Ramos (cell line): ENCODE data around the gene TEX11.
"Not testable (repeated sequence)": the region's sequence is repeated elsewhere in the genome, so short reads cannot be mapped to it uniquely, and the experiment has no call there.

Source experiments
- in situ Hi-C: fragments of 300-500 bp; cut with MboI; formaldehyde crosslinking; loops from one replicate; pipeline ENCODE4 v1.14.3; 2022; ENCODE audit warnings: low sequenced_read_pairs; ENCODE audit not compliant: unreplicated experiment

The TEX11 gene

DNA sequence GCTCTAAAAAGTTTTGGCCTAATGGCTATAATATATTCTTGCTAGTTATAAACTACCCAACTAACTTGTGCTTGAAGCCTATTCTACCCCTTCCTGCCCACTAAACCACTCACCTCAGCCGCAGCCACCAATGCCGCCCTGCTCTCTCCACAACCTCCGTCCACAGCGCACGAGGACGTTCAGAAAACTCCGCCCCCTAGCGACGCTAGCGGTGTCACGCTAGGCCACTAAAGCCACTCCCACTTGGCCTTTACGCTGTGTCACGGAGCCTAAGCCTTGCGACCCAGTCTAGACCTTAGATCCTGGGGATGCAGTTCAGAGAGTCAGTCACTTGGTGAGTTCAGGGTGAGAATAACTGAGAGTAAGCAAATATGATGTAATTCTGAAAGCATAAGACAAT, at the start of gene TEX11:
TEX11 (minus strand) TSS at position 171 of the 400 bp plus-strand sequence. CDS start 922 bp downstream, outside the sequence.
- in situ Hi-C loops = no loop called here

DNA sequence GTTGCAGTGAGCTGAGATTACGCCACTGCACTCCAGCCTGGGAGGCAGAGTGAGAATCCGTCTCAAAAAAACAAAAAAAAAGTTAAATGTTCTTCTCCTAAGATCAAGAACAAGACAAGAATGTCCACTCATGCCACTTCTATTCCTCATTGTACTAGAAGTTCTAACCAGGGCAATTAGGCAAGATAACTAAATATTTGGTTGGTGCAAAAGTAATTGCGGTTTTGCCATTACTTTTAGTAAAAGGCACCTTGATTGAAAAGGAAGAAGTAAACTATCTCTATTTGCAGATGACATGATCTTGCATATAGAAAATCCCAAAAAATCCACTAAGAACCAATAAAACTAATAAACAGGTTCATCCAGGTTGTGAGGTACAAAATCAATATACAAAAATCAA, 46.4 kb upstream of the TEX11 start:
- in situ Hi-C loops = no loop called here

DNA sequence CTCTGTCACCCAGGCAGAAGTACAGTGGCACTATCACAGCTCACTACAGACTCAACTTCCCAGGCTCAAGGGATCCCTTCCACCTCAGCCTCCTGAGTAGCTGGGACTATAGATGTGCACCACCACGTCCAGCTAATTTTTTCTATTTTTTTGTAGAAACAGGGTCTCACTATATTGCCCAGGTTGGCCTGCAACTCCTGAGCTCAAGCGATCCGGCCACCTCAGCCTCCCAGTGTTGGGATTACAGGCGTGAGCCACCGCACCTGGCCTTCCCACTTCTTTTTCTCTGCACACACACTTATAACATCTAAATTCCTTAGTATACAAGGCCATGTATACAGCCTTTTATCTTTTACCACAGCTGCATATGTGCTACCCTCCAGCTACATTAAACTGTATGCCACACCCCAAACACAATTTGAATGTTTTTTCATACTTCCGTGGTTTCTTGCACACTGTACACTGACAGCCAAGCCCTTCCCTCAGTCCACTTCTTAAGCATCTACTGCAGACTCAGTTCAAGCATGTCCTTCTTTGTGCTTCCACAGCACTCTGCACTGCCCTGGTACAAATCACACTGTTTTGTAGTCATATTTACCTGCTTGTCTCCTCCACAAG, 15.9 kb upstream of the TEX11 start:
- in situ Hi-C loops = no loop called here

DNA sequence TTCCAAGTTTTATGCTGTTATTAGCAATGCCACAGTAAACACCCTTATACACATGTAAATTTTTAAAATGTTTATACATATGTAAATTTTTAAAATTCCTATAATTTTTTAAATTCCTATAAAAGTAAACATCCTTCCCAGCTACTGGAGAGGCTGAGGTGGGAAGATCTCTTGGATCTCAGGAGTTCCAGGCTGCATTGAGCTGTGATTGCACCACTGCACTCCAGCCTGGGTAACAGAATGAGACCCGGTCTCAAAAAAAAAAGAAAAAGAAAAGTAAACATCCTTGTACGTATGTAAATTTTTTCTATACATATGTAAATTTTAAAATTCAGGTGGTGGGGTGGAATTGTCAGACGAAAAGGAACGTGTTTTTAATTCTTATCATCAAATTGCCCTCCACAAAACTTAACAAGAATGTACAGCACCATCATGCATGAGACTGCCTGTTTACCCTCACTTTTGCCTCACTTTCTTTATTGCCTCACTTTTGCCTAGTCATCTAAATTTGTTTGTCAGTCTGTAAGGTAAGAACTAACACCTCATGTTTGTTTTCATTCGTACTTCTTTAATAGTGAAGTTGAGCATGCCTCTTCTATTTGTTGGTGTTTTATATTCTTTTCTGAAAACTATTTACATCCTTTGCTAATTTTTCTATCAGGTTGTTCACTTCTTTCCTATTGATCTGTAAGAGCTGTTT, 14.4 kb upstream of the TEX11 start:
- in situ Hi-C loops = no loop called here

DNA sequence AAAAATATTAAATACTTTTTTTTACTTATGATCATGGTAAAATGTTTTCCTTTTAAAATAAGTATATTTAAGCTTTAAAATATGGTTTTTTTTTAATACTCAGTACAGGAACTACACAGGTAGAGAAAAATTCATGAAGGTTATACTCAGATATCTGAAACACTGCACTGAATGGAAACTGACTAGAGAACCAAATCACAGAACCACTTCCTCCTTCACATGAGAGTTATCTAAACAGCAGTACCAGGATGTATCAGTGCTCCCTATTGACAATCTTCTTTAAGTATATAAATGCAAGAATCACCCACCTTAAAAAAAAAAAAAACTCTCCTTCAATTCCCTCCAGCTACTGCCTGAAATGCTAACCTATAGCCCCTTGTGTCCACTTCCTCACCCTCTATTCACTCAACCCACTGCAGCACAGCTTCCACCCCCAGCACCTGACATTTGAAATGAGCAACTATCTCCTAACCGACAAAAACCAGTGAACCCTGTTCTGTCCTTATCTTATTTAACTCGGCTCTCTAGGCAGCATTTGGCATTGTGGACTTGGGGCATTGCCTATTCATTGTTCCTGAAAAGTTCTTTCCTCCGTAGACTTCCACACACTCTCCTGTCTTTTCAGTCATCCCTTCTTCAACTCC, 13.3 kb upstream of the TEX11 start:
- in situ Hi-C loops = no loop called here

DNA sequence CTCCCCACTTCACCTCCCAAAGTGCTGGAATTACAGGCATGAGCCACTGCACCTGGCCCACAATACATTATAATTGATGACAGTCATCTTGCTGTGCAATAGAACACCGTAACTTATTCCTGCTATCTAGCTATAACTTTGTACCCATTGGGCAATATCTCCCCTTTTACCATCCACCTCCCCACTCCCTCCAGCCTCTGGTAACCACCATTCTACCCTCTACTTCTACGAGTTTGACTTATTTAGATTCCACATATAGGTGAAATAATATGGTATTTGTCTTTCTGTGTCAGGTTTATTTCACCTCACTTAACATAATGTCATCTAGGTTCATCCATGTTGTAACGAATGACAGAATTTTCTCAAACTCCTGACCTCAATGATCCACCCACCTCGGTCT, 8.2 kb upstream of the TEX11 start:
- in situ Hi-C loops = no loop called here

DNA sequence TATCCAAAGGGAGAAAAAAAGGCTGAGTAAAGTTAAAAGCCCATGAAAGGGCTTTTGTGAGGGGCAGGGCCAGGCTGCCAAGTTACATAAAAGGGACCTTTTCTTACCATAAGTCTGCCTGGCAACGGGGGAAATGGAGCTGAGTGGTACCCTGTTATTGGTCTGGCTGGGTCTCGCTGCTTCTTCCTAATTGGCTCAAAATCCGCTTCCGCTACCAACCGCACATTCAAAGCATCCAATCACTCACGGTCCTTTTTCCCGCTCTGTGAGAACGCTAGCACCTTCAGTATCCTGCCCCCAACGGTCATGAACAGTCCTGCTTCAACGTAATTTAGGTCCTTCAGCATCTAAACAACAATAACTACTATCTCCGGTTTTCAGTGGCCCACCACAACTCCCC, 611 bp downstream of the TEX11 start:
- in situ Hi-C loops = no loop called here

DNA sequence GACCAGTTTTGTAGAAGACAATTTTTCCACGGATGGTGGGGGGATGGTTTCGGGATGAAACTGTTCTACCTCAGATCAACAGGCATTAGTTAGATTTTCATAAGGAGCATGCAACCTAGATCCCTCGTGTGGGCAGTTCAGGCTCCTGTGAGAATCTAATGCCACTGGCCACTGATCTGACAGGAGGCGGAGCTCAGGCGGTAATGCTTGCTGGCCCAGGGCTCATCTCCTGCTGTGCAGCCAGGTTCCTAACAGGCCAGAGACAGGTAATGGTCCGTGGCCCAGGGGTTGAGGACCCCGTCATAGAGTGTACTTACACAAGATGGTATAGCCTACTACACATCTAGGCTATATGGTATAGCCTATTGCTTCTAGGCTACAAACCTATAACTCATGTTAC, 7.0 kb downstream of the TEX11 start:
- in situ Hi-C loops = no loop called here

DNA sequence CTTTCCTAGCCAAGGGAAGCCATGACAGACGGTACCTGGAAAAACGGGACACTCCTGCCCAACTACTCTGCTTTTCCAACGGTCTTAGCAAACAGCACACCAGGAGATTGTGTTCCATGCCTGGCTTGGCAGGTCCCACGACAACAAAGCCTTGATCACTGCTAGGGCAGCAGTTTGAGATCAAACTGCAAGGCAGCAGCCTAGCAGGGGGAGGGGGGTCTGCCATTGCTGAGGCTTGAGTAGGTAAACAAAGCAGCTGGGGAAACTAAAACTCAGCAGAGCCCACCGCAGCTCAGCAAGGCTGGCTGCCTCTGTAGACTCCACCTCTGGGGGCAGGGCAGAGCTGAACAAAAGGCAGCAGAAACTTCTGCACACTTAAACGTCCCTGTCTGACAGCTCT, 18.1 kb downstream of the TEX11 start:
- in situ Hi-C loops = not testable (repeated sequence)

DNA sequence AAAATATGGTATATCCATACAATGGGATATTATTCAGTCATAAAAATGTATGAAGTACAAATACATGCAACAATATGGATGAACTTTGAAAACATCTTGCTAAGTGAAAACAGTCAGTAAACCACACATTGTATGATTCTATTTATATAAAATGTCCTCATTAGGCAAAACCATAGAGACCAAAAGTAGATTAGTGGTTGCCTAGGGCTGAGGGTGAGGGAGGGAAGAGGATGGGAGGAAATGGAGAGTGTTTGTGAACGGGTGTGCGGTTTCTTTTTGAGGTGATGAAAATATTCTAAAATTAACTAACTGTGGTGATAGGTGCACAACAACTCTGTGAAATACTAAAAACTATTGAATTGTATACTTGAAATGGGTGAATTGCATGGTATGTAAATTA, 29.6 kb downstream of the TEX11 start:
- in situ Hi-C loops = no loop called here

DNA sequence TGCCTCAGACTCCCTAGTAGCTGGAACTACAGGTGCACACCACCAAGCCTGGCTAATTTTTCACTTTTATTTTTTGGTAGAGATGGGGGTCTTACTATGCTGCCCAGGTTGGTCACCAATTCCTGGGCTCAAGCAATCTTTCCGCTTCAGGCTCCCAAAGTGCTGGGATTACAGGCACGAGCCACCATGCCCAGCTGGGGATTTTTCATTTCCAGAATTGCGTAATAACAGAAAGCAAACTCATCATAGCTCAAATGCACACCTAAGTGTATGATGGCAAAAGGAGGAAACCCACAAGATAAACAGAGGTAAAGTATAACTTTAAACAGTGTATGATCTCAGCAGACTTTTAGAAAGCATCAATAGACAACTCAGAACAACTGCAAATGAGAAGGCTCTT, 56.2 kb downstream of the TEX11 start:
- in situ Hi-C loops = no loop called here

DNA sequence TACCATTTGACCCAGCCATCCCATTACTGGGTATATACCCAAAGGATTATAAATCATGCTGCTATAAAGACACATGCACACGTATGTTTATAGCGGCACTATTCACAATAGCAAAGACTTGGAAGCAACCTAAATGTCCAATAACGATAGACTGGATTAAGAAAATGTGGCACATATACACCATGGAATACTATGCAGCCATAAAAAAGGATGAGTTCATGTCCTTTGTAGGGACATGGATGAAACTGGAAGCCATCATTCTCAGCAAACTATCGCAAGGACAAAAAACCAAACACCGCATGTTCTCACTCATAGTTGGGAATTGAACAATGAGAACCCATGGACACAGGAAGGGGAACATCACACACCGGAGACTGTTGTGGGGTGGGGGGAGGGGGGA, 64.4 kb downstream of the TEX11 start:
- in situ Hi-C loops = not testable (repeated sequence)

DNA sequence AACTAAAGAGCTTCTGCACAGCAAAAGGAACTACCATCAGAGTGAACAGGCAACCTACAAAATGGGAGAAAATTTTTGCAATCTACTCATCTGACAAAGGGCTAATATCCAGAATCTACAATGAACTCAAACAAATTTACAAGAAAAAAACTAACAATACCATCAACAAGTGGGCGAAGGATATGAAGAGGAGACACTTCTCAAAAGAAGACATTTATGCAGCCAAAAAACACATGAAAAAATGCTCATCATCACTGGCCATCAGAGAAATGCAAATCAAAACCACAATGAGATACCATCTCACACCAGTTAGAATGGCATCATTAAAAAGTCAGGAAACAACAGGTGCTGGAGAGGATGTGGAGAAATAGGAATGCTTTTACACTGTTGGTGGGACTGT, 64.9 kb downstream of the TEX11 start:
- in situ Hi-C loops = not testable (repeated sequence)

DNA sequence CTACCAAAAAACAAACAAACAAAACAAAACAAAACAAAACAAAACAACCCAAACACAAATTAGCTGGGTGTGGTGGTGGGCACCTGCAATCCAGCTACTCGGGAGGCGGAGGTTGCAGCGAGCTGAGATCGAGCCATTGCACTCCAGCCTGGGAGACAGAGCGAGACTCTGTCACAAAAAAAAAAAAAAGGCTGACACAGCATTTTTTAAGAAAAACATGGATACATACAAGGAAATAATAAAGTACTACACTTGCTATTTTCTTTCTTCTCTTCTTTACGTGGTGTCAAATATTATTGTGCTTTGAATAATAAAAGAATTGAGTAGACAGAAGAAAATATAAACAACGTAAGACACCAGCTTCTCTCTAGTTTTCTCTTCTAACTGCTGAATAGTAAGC, 73.9 kb downstream of the TEX11 start:
- in situ Hi-C loops = no loop called here

DNA sequence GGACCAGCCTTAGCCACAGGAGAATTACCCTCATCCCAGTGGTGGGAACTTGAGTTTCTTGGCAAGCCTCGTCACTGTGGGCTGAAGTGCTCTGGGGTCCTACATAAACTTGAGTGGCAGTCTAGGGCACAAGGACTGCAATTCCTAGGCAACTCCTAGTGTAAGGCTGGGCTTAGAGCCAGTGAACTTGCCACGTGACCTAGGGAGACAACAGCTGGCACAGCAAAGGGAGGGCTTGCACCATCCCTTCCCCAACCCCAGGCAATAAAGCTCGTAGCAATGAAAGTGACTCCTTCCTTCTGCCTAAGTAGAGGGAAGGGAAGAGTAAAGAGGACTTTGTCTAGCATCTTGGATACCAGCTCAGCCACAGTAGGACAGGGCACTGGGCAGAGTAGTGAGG, 81.8 kb downstream of the TEX11 start:
- in situ Hi-C loops = no loop called here

DNA sequence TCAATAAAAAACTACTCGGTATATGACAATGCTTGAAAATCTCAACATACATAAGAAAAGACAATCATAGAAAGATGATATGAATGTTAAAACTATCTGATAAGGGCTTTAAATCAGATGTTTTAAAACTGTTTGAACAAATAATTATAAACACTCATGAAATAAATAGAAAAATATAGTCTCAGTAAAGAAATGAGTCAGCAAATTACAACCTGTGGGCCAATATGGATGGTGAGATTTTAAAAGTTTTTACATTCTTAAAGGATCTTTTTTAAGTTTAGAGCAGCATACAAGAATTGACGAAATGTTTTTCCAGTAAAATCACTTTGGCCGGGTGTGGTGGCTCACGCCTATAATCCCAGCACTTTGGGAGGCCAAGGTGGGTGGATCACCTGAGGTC, 83.1 kb downstream of the TEX11 start:
- in situ Hi-C loops = no loop called here

DNA sequence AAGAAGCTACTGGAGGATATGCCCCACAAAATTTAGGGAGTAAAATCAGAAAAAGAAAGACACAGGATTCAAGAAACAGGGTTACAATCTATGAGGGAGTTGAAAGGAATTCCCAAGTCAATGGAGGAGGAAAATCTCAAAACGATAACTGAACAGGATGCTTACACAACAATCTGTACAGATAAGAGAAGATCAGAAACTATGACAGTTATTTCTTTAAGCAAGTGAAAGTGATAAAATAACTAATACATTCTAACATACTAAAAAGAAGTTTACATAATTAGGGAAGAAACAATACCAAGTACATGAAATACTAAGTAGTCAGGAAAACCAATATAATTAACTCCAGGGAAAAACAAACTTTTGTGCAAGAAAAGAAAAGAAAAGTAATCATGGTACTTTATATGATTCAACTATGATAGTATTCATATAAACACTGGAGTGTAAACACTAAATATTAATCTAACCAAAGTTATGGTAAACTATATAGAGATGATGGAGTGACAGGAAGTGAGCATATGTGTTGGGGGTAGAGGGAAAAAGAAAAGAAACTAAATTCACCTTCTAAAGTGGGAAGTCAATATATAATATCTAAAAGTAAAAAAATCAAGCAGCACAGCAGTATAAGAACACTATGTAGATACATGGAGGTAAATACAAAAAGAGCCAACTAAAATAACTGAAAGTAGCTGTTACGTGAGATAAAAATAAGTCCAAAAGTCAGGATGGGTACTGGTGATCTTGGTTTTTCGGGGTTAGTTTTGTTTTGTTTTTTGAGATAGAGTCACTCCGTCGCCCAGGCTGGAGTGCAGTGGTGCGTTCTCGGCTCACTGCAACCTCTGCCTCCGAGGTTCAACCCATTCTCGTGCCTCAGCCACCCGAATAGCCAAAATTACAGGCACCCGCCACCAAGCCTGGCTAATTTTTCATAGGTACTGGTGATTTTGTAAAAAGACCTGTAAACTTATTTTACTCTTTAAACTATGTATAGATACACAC, 99.3 kb downstream of the TEX11 start:
- in situ Hi-C loops = no loop called here

DNA sequence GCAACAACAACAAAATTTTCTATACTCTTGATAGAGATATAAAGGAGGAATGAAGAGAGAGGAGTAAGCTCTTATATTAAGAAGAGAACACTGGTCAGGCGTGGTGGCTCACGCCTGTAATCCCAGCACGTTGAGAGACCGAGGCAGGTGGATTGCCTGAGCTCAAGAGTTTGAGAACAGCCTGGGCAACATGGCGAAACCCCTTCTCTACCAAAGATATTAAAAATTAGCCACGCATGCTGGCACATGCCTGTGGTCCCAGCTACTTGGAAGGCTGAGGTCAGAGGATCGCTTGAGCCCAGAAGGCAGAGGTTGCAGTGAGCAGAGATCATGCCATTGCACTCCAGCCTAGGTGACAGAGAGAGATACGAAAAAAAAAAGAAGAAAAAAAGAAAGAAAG, 102.4 kb downstream of the TEX11 start:
- in situ Hi-C loops = no loop called here

DNA sequence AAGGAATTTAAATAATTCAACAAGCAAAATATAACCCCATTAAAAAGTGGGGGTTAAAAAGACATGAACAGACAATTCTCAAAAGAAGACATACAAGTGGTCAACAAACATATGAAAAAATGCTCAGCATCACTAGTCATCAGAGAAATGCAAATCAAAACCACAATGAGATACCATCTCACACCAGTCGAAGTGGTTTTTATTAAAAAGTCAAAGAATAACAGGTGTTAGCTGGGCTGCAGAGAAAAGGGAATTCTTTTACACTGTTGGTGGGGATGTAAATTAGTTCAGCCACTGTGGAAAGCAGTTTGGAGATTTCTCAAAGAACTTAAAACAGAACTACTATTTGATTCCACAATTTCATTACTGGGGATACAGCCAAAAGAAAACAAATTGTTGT, 111.8 kb downstream of the TEX11 start:
- in situ Hi-C loops = not testable (repeated sequence)

DNA sequence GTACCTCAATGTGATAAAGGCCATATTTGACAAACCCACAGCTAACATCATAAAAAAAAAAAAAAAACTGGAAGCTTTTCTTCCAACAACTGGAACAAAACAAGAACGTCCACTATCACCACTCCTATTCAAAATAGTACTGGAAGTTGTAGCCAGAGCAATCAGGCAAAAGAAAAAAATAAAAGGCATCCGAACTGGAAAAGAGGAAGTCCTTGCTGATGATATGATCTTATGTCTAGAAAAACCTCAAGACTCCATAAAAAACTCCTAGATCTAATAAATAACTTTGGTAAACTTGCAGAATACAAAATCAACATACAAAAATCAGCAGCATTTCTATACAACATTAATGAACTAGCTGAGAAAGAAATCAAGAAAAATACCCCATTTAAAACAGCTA, 134.3 kb downstream of the TEX11 start:
- in situ Hi-C loops = no loop called here
